ENCODE measurements around the gene OAS3.

Gene OAS3

GRCh38 chr12:112970391-112970790 is 32.1 kb downstream of the OAS3 start:
- no peak overlapping the region for H3K4me3 ChIP-seq (replicated peaks; ENCODE audit: insufficient read depth, low read length)
- no peaks in the 10 kb centered on the region for H3K27me3 ChIP-seq (ENCODE audit: insufficient read depth, poor library complexity, severe bottlenecking)
- no peak for DNase-seq (ENCODE audit: low read depth in 1 of 2, low spot score in 1 of 2)
- no peak for TF ChIP-seq REST (IDR thresholded peaks at IDR 0.05; ENCODE audit: insufficient replicate concordance, low read depth)
- TF ChIP-seq SPI1 (IDR thresholded peaks at IDR 0.05; ENCODE audit: borderline replicate concordance, low read depth) = no peak
- no peak overlapping the region for H3K27ac ChIP-seq (replicated peaks)

- Histone ChIP-seq H3K27me3 (ENCODE audit: insufficient read depth, poor library complexity, severe bottlenecking) (no peaks in the 10 kb centered on the region), H3K4me3 (replicated peaks; ENCODE audit: insufficient read depth, low read length) (no peak overlapping the region), H3K27ac (replicated peaks) (no peak overlapping the region)
- DNase-seq (ENCODE audit: low read depth in 1 of 2, low spot score in 1 of 2) = no peak
- TF ChIP-seq GABPA (IDR thresholded peaks at IDR 0.05; ENCODE audit: low read depth) (no peak), REST (IDR thresholded peaks at IDR 0.05; ENCODE audit: insufficient replicate concordance, low read depth) (no peak), POLR2AphosphoS5 (IDR thresholded peaks at IDR 0.05; ENCODE audit: low read depth) (no peak), CTCF (IDR thresholded peaks at IDR 0.05; ENCODE audit: insufficient read depth, low read length) (no peak), SPI1 (IDR thresholded peaks at IDR 0.05; ENCODE audit: borderline replicate concordance, low read depth) (no peak)
Observed at GRCh38 chr12:112971248-112971647, 33.0 kb downstream of the OAS3 start.

GRCh38 chr12:112973011-112973735 is 34.9 kb downstream of the OAS3 start:
- Histone ChIP-seq H3K4me3 (replicated peaks; ENCODE audit: insufficient read depth, low read length) (no peak overlapping the region), H3K27ac (replicated peaks) (no peak overlapping the region)
- TF ChIP-seq CTCF (IDR thresholded peaks at IDR 0.05; ENCODE audit: insufficient read depth, low read length) = no peak
- TF ChIP-seq POLR2AphosphoS5 (IDR thresholded peaks at IDR 0.05; ENCODE audit: low read depth) = no peak
- TF ChIP-seq SPI1 (IDR thresholded peaks at IDR 0.05; ENCODE audit: borderline replicate concordance, low read depth) = no peak
- TF ChIP-seq GABPA (IDR thresholded peaks at IDR 0.05; ENCODE audit: low read depth) = no peak
- no peak for TF ChIP-seq REST (IDR thresholded peaks at IDR 0.05; ENCODE audit: insufficient replicate concordance, low read depth)

More at GRCh38 chr12:112973011-112973735, 34.9 kb downstream of the OAS3 start:
- no peaks in the 10 kb centered on the region for H3K27me3 ChIP-seq (ENCODE audit: insufficient read depth, poor library complexity, severe bottlenecking)
- DNase-seq (ENCODE audit: low read depth in 1 of 2, low spot score in 1 of 2) = no peak

Data from HL-60 (cell line).